Loucy (cell line): Measurements from ENCODE around the gene HID1.

Experiments
- CTCF ChIP-seq: fragments of 200-600 bp; sonication (generic); conservative IDR thresholded peaks from 2 replicates; pipeline ENCODE4 v1.5.1; 2014; ENCODE audit warnings: mild to moderate bottlenecking, antibody characterized with exemption, low read length
- EZH2phosphoT487 ChIP-seq: fragments of 200-600 bp; IDR thresholded peaks from 2 replicates; pipeline ENCODE4 v1.6.1; 2018; ENCODE audit warnings: antibody characterized with exemption, mild to moderate bottlenecking, moderate library complexity, borderline replicate concordance

- no peak for TF ChIP-seq CTCF
- TF ChIP-seq EZH2phosphoT487, result no peak
Measured at GRCh38 chr17:75005291-75005690, 32.7 kb upstream of the HID1 start.
